Left colon (tissue), 2 donors: ENCODE measurements around the gene VNN1. TPM values are rescaled to one million over a fixed set of nuclear protein-coding genes. Genes with fewer than 3 reads are reported as not detected.

Experiments used
- ATAC-seq: fragments of 200-7000 bp; cut with Tn5 transposase; one replicate; pipeline ENCODE4 v1.9.1; 2020; ENCODE audit warnings: mild to moderate bottlenecking, moderate library complexity
- DNase-seq, 2 donors: peaks; one replicate each; pipeline ENCODE4 v3.0.0-alpha.2; 2020
- intact Hi-C, 2 donors: fragments of 100-400 bp; cut with DNase I in 1 of 2; cut with micrococcal nuclease in 1 of 2; formaldehyde crosslinking; loops; one replicate each; pipeline versions ENCODE4 v1.11.2 to v1.14.0; 2022; cut with DNase I, micrococcal nuclease
- long read RNA-seq: library from polyadenylated mRNA; unstranded; transcript quantifications from one replicate; pipeline ENCODE4 v2.0.0, GENCODE V29; 2021
- total RNA-seq, 2 donors: library from RNA; stranded (reverse); fragmentation: NEBNext Ultra II Directional; extraction: Animal tissue kit (Norgen Biotek cat#: 25700); gene quantifications; one replicate each; pipeline ENCODE4 v1.2.1, GENCODE V29; 2021
- donor health status: DM: no; HTN: no; CAD: no.
- donor health status: DM: yes; HTN: yes; CAD: no.

Gene VNN1
- total RNA-seq = 1 to 10 TPM; 3.2 to 9.7 TPM
- long read RNA-seq, transcript VNN1-201 (7 exons, 3,106 nt) = major isoform, 8 of 8 reads
- long read RNA-seq, partial matches to known transcripts = 0 of 8 reads
- long read RNA-seq, other reads (novel, unspliced or antisense) = 0 of 8 reads

GRCh38 chr6:132713352-132714134, at the start of gene VNN1:
Gene VNN1, minus strand, starts transcription at chr6:132714055. Its CDS starts 20 bp downstream, at chr6:132714035.
- ATAC-seq = peak; percentile 49
- DNase-seq = peak in 1 of 2 donors; percentile 40
- intact Hi-C loops = no loop called here

GRCh38 chr6:132763269-132763668, 49.4 kb upstream of the VNN1 start:
- intact Hi-C loops = no loop called here
- no peak for ATAC-seq
- peak; percentile 11 to 33 for DNase-seq

GRCh38 chr6:132760256-132760655, 46.4 kb upstream of the VNN1 start:
- intact Hi-C loops = no loop called here
- DNase-seq = no peak
- ATAC-seq = no peak

- DNase-seq = no peak
- no peak for ATAC-seq
- intact Hi-C loops = no loop called here
Observed at GRCh38 chr6:132758689-132759088, 44.8 kb upstream of the VNN1 start.

GRCh38 chr6:132752255-132752654, 38.4 kb upstream of the VNN1 start:
- ATAC-seq (no peak), DNase-seq (no peak)
- intact Hi-C loops = no loop called here

- intact Hi-C loops = no loop called here
- DNase-seq = no peak
- no peak for ATAC-seq
Observed at GRCh38 chr6:132751828-132752227, 38.0 kb upstream of the VNN1 start.

- ATAC-seq (no peak), DNase-seq (no peak)
- intact Hi-C loops = no loop called here
Observed at GRCh38 chr6:132751306-132751705, 37.5 kb upstream of the VNN1 start.

GRCh38 chr6:132750455-132751248, 36.8 kb upstream of the VNN1 start:
- DNase-seq (no peak), ATAC-seq (no peak)
- intact Hi-C loops = no loop called here

GRCh38 chr6:132749111-132749510, 35.3 kb upstream of the VNN1 start:
- intact Hi-C loops = no loop called here
- ATAC-seq (no peak), DNase-seq (no peak)

- intact Hi-C loops = no loop called here
- no peak for ATAC-seq
- DNase-seq = no peak
Observed at GRCh38 chr6:132748446-132748845, 34.6 kb upstream of the VNN1 start.

- intact Hi-C loops = no loop called here
- DNase-seq (no peak), ATAC-seq (no peak)
Observed at GRCh38 chr6:132746048-132746447, 32.2 kb upstream of the VNN1 start.

GRCh38 chr6:132742495-132742894, 28.6 kb upstream of the VNN1 start:
- DNase-seq (no peak), ATAC-seq (no peak)
- intact Hi-C loops = no loop called here

GRCh38 chr6:132741281-132741680, 27.4 kb upstream of the VNN1 start:
- DNase-seq (no peak), ATAC-seq (no peak)
- intact Hi-C loops = no loop called here

- DNase-seq (no peak), ATAC-seq (no peak)
- intact Hi-C loops = no loop called here
Observed at GRCh38 chr6:132736239-132736638, 22.4 kb upstream of the VNN1 start.

- DNase-seq = no peak
- no peak for ATAC-seq
- intact Hi-C loops = no loop called here
Observed at GRCh38 chr6:132734694-132735236, 20.9 kb upstream of the VNN1 start.

- intact Hi-C loops = no loop called here
Observed at GRCh38 chr6:132733814-132734213, 20.0 kb upstream of the VNN1 start.

GRCh38 chr6:132733283-132733682, 19.4 kb upstream of the VNN1 start:
- intact Hi-C loops = no loop called here
- DNase-seq = no peak
- no peak for ATAC-seq

More at GRCh38 chr6:132733814-132734213, 20.0 kb upstream of the VNN1 start:
- DNase-seq (no peak), ATAC-seq (no peak)

GRCh38 chr6:132731086-132731485, 17.2 kb upstream of the VNN1 start:
- ATAC-seq (no peak), DNase-seq (no peak)
- intact Hi-C loops = no loop called here

- intact Hi-C loops = no loop called here
- ATAC-seq (no peak), DNase-seq (no peak)
Observed at GRCh38 chr6:132730560-132730959, 16.7 kb upstream of the VNN1 start.

GRCh38 chr6:132728616-132729015, 14.8 kb upstream of the VNN1 start:
- intact Hi-C loops = no loop called here
- ATAC-seq (no peak), DNase-seq (no peak)
